ENCODE data around the gene MRPL43.

MRPL43 gene

DNA sequence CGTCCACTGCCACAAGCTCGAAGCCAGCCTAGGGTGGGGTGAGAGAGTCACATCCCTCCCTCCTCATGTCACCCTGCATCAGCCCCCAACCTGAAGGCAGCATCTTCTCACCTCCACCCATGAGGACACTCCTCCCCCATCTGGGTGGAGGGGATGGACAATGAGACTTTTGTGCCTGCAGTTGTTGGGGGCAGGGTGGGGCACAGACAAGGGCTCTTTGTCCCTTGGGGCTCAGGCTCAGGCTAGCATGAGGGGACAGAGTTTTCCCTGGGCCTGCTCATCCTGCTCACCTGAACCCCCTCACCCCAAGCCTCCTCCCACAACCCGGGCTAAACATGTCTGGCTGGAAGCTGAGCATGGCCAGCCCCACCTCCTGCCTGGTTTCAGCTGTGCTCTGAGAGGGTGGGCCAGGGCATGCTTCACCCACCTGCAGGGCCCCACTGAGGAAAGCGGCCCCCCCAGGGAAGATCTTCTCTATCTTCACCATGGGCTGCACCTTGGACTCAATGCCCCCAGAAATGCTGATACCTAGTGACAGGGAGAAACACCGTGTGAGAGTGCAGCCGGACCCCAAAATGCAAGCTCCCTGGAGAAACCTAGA lies 21.6 kb upstream of the MRPL43 start:
- H3K36me3 ChIP-seq (ENCODE audit: control insufficient read depth, insufficient read depth, low read length) = peaks cover 33% of the 10 kb centered on the region
- peaks cover 22% of the 10 kb centered on the region for H3K4me1 ChIP-seq (ENCODE audit: control insufficient read depth, insufficient read depth, low read length)
- H3K27me3 ChIP-seq (ENCODE audit: control insufficient read depth, insufficient read depth, low read length) = no peaks in the 10 kb centered on the region
- H3K4me3 ChIP-seq (ENCODE audit: low read depth, low read length) = no peak overlapping the region
- H3K27ac ChIP-seq (ENCODE audit: low read depth, low read length) = no peak overlapping the region
- H3K9me3 ChIP-seq (ENCODE audit: control insufficient read depth, insufficient read depth, low read depth, low read length) = no peaks in the 10 kb centered on the region
- H3K9ac ChIP-seq (ENCODE audit: low read length) = no peak overlapping the region

DNA sequence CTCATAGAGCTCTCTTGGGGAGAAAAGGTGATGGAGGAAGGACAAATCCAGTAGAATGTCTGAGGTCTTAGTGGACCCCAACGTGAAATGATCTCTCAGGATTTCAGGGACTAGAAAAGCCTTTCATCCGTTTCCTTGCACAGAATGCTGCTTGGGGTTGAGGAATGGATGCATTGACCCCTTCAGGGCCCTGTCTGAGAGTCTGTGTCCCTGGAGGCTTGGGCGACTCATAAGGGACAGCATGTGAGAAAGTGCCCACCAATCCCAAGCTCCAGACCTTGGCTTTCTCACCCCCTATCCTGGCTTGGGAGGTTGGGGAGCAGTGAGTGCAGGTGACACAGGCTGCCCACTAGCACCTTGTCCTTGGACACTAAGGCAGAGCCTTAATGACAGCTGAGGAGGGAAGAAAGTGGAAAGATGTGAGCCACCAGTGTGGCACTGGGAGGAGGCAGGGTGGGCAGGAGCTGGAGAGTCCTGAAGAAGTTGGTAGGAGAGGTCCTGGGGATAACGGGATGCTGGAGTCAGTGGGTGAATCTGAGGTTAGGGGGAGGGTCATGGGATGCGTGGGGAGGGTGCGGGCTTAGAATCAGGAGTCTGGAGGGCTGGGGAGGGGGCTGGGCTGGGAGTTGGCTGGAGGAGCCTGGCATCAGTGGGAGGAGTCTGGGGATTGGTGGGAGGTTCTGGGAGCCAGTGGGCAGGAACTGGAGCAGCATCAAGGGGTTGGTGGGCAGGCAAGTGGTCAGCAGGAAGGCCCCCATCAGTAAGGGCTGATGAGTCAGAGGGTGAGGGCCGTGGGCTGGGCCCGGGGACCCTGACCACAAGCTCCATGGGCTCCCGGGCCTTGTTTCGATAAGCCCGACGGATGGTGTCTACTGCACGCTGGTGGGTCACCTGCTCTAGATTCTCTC lies 20.9 kb upstream of the MRPL43 start:
- no peaks in the 10 kb centered on the region for H3K9me3 ChIP-seq (ENCODE audit: control insufficient read depth, insufficient read depth, low read depth, low read length)
- H3K9ac ChIP-seq (ENCODE audit: low read length) = no peak overlapping the region
- H3K27me3 ChIP-seq (ENCODE audit: control insufficient read depth, insufficient read depth, low read length) = no peaks in the 10 kb centered on the region
- H3K27ac ChIP-seq (ENCODE audit: low read depth, low read length) = no peak overlapping the region
- H3K4me1 ChIP-seq (ENCODE audit: control insufficient read depth, insufficient read depth, low read length) = peaks cover 19% of the 10 kb centered on the region
- H3K4me3 ChIP-seq (ENCODE audit: low read depth, low read length) = no peak overlapping the region
- H3K36me3 ChIP-seq (ENCODE audit: control insufficient read depth, insufficient read depth, low read length) = peaks cover 40% of the 10 kb centered on the region

DNA sequence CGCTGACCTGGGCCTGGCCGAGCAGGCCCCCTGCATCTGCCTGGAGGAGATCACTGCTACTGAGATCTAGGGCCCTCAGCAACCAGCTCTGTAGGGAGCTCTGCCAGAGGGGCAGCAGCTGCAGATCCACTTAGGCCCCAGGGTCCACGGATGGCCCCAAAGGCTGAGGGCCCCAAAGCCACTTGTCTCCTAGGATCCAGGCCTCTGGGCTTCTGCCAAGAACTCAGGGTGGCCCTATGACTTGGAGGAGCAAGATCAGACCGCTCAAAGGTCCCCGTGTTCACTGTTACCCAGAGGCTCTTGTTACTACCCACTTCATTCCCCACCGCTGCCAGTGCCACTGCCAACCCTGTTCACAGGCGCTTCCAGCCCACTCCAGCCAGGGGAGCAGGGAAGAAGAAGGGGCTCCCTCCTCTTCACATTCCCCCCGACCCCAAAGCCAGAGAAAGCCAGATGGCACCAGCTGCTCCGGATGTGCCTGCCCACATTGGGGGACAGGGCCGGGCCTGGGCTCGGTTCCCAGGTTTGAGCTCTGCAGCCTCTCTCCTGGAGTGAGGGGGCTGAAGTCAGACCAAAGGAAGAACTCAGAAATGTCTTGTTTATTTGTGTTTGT lies 19.9 kb upstream of the MRPL43 start:
- Histone ChIP-seq H3K9me3 (ENCODE audit: control insufficient read depth, insufficient read depth, low read depth, low read length) (no peaks in the 10 kb centered on the region), H3K4me1 (ENCODE audit: control insufficient read depth, insufficient read depth, low read length) (peaks cover 18% of the 10 kb centered on the region), H3K4me3 (ENCODE audit: low read depth, low read length) (no peak overlapping the region), H3K27ac (ENCODE audit: low read depth, low read length) (no peak overlapping the region), H3K36me3 (ENCODE audit: control insufficient read depth, insufficient read depth, low read length) (peaks cover 50% of the 10 kb centered on the region), H3K9ac (ENCODE audit: low read length) (no peak overlapping the region), H3K27me3 (ENCODE audit: control insufficient read depth, insufficient read depth, low read length) (no peaks in the 10 kb centered on the region)

DNA sequence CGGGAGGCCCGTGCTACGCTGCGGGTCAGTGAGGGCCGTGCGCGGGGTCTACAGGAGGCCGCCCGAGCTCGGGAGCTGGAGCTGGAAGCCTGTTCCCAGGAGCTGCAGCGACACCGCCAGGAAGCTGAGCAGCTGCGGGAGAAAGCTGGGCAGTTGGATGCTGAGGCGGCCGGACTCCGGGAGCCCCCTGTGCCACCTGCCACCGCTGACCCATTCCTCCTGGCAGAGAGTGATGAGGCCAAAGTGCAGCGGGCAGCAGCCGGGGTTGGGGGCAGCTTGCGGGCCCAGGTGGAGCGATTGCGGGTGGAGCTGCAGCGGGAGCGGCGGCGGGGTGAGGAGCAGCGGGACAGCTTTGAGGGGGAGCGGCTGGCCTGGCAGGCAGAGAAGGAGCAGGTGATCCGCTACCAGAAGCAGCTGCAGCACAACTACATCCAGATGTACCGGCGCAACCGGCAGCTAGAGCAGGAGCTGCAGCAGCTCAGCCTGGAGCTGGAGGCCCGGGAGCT lies 19.3 kb upstream of the MRPL43 start:
- Histone ChIP-seq H3K9ac (ENCODE audit: low read length) (no peak overlapping the region), H3K9me3 (ENCODE audit: control insufficient read depth, insufficient read depth, low read depth, low read length) (no peaks in the 10 kb centered on the region), H3K27me3 (ENCODE audit: control insufficient read depth, insufficient read depth, low read length) (no peaks in the 10 kb centered on the region), H3K4me3 (ENCODE audit: low read depth, low read length) (no peak overlapping the region), H3K4me1 (ENCODE audit: control insufficient read depth, insufficient read depth, low read length) (peaks cover 12% of the 10 kb centered on the region), H3K36me3 (ENCODE audit: control insufficient read depth, insufficient read depth, low read length) (peaks cover 50% of the 10 kb centered on the region), H3K27ac (ENCODE audit: low read depth, low read length) (no peak overlapping the region)

DNA sequence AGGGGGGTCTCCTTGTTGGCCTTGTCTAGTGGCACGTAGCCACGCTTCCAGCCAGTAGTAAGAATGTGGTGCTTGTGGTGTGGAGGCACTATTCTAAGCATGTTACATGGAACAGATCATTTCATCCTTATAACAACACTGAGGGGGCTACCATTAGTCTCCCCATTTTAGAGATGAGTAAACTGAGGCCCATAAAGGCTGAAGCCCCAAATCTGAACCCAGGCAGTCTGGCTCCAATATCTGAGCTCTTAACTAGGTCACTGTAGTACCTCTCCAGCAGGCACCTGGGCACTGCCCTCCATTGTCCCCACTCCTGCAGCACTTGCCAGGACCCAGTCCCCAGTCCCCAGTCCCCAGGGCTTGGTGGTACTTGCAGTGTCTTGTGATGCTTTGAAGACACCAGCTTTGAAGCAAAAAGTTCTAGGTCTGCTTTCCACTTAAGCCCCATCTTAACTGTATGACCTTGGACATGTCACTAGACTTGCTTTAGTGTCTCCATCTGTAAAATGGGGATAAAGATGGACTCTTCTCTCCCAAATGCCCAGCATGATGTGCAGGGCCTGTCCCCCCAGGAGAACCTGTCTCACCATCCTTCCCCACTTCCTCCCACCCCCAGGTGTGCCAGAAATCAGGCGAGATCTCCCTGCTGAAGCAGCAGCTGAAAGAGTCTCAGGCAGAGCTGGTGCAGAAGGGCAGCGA lies 18.7 kb upstream of the MRPL43 start:
- Histone ChIP-seq H3K27ac (ENCODE audit: low read depth, low read length) (no peak overlapping the region), H3K9me3 (ENCODE audit: control insufficient read depth, insufficient read depth, low read depth, low read length) (no peaks in the 10 kb centered on the region), H3K9ac (ENCODE audit: low read length) (no peak overlapping the region), H3K27me3 (ENCODE audit: control insufficient read depth, insufficient read depth, low read length) (no peaks in the 10 kb centered on the region), H3K4me3 (ENCODE audit: low read depth, low read length) (no peak overlapping the region), H3K4me1 (ENCODE audit: control insufficient read depth, insufficient read depth, low read length) (peaks cover 16% of the 10 kb centered on the region), H3K36me3 (ENCODE audit: control insufficient read depth, insufficient read depth, low read length) (peaks cover 50% of the 10 kb centered on the region)

DNA sequence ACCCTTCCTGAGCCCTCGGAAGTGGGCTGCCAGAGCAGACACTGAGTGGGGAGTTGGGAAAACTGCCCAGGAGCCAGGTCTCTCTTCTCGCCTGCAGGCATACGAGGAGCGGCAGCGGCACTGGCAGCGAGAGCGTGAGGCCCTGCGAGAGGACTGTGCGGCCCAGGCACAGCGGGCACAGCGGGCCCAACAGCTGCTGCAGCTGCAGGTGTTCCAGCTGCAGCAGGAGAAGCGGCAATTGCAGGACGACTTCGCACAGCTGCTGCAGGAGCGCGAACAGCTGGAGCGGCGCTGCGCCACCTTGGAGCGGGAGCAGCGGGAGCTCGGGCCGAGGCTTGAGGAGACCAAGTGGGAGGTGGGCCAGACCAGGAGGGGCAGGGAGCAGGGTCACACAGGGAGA lies 18.1 kb upstream of the MRPL43 start:
- Histone ChIP-seq H3K9ac (ENCODE audit: low read length) (no peak overlapping the region), H3K9me3 (ENCODE audit: control insufficient read depth, insufficient read depth, low read depth, low read length) (no peaks in the 10 kb centered on the region), H3K4me3 (ENCODE audit: low read depth, low read length) (no peak overlapping the region), H3K27ac (ENCODE audit: low read depth, low read length) (no peak overlapping the region), H3K4me1 (ENCODE audit: control insufficient read depth, insufficient read depth, low read length) (peaks cover 22% of the 10 kb centered on the region), H3K27me3 (ENCODE audit: control insufficient read depth, insufficient read depth, low read length) (no peaks in the 10 kb centered on the region), H3K36me3 (ENCODE audit: control insufficient read depth, insufficient read depth, low read length) (peaks cover 50% of the 10 kb centered on the region)

DNA sequence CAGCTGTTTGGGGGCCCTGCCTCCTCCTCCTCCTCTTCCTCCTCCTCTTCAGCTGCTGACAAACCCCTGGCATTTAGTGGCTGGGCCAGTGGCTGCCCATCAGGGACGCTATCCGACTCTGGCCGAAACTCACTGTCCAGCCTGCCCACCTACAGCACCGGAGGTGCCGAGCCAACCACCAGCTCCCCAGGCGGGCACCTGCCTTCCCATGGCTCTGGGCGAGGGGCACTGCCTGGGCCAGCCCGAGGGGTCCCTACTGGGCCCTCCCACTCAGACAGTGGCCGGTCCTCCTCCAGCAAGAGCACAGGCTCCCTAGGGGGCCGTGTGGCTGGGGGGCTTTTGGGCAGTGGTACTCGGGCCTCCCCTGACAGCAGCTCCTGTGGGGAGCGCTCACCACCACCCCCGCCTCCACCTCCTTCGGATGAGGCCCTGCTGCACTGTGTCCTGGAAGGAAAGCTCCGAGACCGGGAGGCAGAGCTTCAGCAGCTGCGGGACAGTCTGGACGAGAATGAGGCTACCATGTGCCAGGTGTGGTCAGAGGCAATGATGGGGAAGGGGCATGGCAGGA lies 16.4 kb upstream of the MRPL43 start:
- Histone ChIP-seq H3K27me3 (ENCODE audit: control insufficient read depth, insufficient read depth, low read length) (no peaks in the 10 kb centered on the region), H3K27ac (ENCODE audit: low read depth, low read length) (no peak overlapping the region), H3K4me3 (ENCODE audit: low read depth, low read length) (no peak overlapping the region), H3K9ac (ENCODE audit: low read length) (no peak overlapping the region), H3K9me3 (ENCODE audit: control insufficient read depth, insufficient read depth, low read depth, low read length) (no peaks in the 10 kb centered on the region), H3K36me3 (ENCODE audit: control insufficient read depth, insufficient read depth, low read length) (peaks cover 50% of the 10 kb centered on the region), H3K4me1 (ENCODE audit: control insufficient read depth, insufficient read depth, low read length) (peaks cover 24% of the 10 kb centered on the region)

DNA sequence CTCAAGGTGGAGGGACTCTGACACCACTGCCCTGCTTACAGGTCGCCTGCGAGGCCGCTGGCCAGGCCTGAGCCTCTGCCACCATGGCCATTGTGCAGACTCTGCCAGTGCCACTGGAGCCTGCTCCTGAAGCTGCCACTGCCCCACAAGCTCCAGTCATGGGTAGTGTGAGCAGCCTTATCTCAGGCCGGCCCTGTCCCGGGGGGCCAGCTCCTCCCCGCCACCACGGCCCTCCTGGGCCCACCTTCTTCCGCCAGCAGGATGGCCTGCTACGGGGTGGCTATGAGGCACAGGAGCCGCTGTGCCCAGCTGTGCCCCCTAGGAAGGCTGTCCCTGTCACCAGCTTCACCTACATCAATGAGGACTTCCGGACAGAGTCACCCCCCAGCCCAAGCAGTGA lies 15.2 kb upstream of the MRPL43 start:
- Histone ChIP-seq H3K4me3 (ENCODE audit: low read depth, low read length) (no peak overlapping the region), H3K36me3 (ENCODE audit: control insufficient read depth, insufficient read depth, low read length) (peaks cover 49% of the 10 kb centered on the region), H3K9me3 (ENCODE audit: control insufficient read depth, insufficient read depth, low read depth, low read length) (no peaks in the 10 kb centered on the region), H3K4me1 (ENCODE audit: control insufficient read depth, insufficient read depth, low read length) (peaks cover 20% of the 10 kb centered on the region), H3K9ac (ENCODE audit: low read length) (no peak overlapping the region), H3K27ac (ENCODE audit: low read depth, low read length) (no peak overlapping the region), H3K27me3 (ENCODE audit: control insufficient read depth, insufficient read depth, low read length) (no peaks in the 10 kb centered on the region)

DNA sequence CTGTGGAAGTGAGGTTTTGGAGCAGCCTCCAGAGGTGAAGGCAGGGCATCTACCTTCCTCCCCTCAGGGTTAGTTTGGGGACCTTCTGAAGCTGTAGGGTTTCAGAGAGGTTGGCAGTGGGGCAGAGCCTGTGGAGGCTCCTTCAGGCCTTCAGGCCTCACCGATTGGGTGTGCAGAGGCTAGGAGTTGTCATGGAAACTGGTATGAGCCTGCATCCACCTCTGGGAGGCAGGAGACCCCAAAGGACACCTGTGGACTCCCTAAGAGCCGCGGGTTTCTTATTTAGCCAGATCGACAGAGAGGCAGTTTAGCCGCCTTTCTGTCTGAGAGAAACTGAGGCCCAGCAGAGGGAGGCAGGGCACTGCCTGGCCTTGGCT lies 14.3 kb upstream of the MRPL43 start:
- Histone ChIP-seq H3K36me3 (ENCODE audit: control insufficient read depth, insufficient read depth, low read length) (peaks cover 42% of the 10 kb centered on the region), H3K4me3 (ENCODE audit: low read depth, low read length) (peak overlapping the region; percentile 65; the same call in 1 of the 2 replicates), H3K27ac (ENCODE audit: low read depth, low read length) (no peak overlapping the region), H3K9me3 (ENCODE audit: control insufficient read depth, insufficient read depth, low read depth, low read length) (no peaks in the 10 kb centered on the region), H3K9ac (ENCODE audit: low read length) (no peak overlapping the region), H3K27me3 (ENCODE audit: control insufficient read depth, insufficient read depth, low read length) (no peaks in the 10 kb centered on the region), H3K4me1 (ENCODE audit: control insufficient read depth, insufficient read depth, low read length) (peaks cover 20% of the 10 kb centered on the region)

DNA sequence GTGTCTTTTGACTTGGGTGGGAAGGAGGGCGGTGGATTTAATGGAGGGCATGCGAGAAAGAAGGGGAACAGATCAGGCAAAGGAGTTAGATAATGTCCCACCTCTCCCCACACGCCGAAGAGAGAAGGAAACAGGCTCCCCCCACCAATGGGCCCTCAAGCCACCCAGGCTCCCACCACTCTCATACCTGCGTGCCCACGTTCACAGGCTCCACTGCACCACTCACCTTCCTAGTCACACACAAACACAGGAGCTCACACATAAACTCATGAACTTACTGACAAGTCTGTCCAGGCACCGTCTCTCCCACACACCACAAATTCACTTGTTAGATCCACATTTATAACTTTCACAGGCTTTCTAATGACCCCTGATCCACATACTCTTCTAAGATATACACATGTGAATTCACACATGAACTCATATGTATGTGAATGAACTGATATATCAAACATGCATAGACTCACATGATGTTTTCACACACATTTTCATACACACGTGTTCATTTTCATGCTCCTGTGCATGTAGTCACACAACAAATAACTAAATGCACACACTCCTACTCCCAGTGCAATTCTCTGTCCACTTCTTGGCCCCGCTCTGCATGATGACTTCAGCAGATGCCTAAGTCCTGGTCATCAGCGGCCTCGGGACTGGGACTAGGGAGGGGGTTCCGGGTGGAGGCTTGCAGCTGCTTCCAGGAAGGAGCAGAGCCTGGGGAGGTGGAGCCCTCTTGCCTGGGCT lies 13.8 kb upstream of the MRPL43 start:
- H3K4me1 ChIP-seq (ENCODE audit: control insufficient read depth, insufficient read depth, low read length) = peaks cover 26% of the 10 kb centered on the region
- no peaks in the 10 kb centered on the region for H3K27me3 ChIP-seq (ENCODE audit: control insufficient read depth, insufficient read depth, low read length)
- H3K27ac ChIP-seq (ENCODE audit: low read depth, low read length) = no peak overlapping the region
- peaks cover 38% of the 10 kb centered on the region for H3K36me3 ChIP-seq (ENCODE audit: control insufficient read depth, insufficient read depth, low read length)
- no peaks in the 10 kb centered on the region for H3K9me3 ChIP-seq (ENCODE audit: control insufficient read depth, insufficient read depth, low read depth, low read length)
- H3K4me3 ChIP-seq (ENCODE audit: low read depth, low read length) = peak overlapping the region; percentile 65
- H3K9ac ChIP-seq (ENCODE audit: low read length) = peak overlapping the region; percentile 83

Data from HUES6 (cell line).